MM.1S (cell line): Measurements from ENCODE around the gene EIPR1.

ENCODE experiments used
- DNase-seq: peaks from one replicate; pipeline ENCODE4 v3.0.0-alpha.2; 2015
- H2AFZ ChIP-seq: fragments of 300-600 bp; sonication (generic); 2 replicates; pipeline ENCODE4 v1.6.0; 2016; ENCODE audit warnings: antibody characterized with exemption, low read length
- H3F3A ChIP-seq: fragments of 300-600 bp; sonication (generic); 2 replicates; pipeline ENCODE4 v1.6.1; 2016; ENCODE audit warnings: mild to moderate bottlenecking, antibody characterized with exemption, low read length, moderate library complexity, mixed read lengths; ENCODE audit not compliant: insufficient read depth
- H3K27ac ChIP-seq: fragments of 300-600 bp; sonication (generic); 2 replicates; pipeline ENCODE4 v1.5.1; 2016; ENCODE audit warnings: mild to moderate bottlenecking, low read length
- H3K27me3 ChIP-seq: fragments of 300-600 bp; sonication (generic); replicated peaks from 2 replicates; pipeline ENCODE4 v1.6.0; 2016; ENCODE audit warnings: low read length; ENCODE audit not compliant: insufficient read depth
- H3K36me3 ChIP-seq: fragments of 300-600 bp; sonication (generic); replicated peaks from 2 replicates; pipeline ENCODE4 v1.6.1; 2016; ENCODE audit warnings: mild to moderate bottlenecking, low read length, mixed read lengths; ENCODE audit not compliant: insufficient read depth
- H3K4me1 ChIP-seq: fragments of 300-600 bp; sonication (generic); 2 replicates; pipeline ENCODE4 v1.6.1; 2016; ENCODE audit warnings: low read length, mixed read lengths
- H3K4me2 ChIP-seq: fragments of 300-600 bp; sonication (generic); 2 replicates; pipeline ENCODE4 v1.6.0; 2016; ENCODE audit warnings: low read depth, low read length
- H3K4me3 ChIP-seq: fragments of 300-600 bp; sonication (generic); 2 replicates; pipeline ENCODE4 v1.5.1; 2016; ENCODE audit warnings: low read length, mixed read lengths
- H3K79me2 ChIP-seq: fragments of 300-600 bp; sonication (generic); 2 replicates; pipeline ENCODE4 v1.6.1; 2016; ENCODE audit warnings: mixed run types, low read length, mixed read lengths
- H3K9ac ChIP-seq: fragments of 300-600 bp; sonication (generic); 2 replicates; pipeline ENCODE4 v1.6.1; 2016; ENCODE audit warnings: low read length, mixed read lengths
- H3K9me2 ChIP-seq: fragments of 300-600 bp; sonication (generic); replicated peaks from 2 replicates; pipeline ENCODE4 v1.6.1; 2016; ENCODE audit warnings: mild to moderate bottlenecking, low read length, mixed read lengths; ENCODE audit not compliant: insufficient read depth
- H3K9me3 ChIP-seq: fragments of 300-600 bp; sonication (generic); replicated peaks from 2 replicates; pipeline ENCODE4 v1.6.1; 2016; ENCODE audit warnings: mild to moderate bottlenecking, low read length, mixed read lengths; ENCODE audit not compliant: insufficient read depth
- H4K20me1 ChIP-seq: fragments of 300-600 bp; sonication (generic); 2 replicates; pipeline ENCODE4 v1.6.1; 2016; ENCODE audit warnings: mild to moderate bottlenecking, low read length, moderate library complexity, mixed read lengths; ENCODE audit not compliant: insufficient read depth
- CTCF ChIP-seq: fragments of 300-600 bp; sonication (generic); IDR thresholded peaks from 2 replicates; pipeline ENCODE4 v1.5.1; 2016; ENCODE audit warnings: antibody characterized with exemption, low read length, mixed read lengths
- EZH2 ChIP-seq: fragments of 300-600 bp; sonication (generic); optimal IDR thresholded peaks from 2 replicates; pipeline ENCODE3; 2017; ENCODE audit warnings: low read depth, mild to moderate bottlenecking, antibody characterized with exemption, low read length, mixed read lengths
- EZH2phosphoT487 ChIP-seq: fragments of 300-600 bp; sonication (generic); IDR thresholded peaks from 2 replicates; pipeline ENCODE4 v1.6.1; 2018; ENCODE audit warnings: antibody characterized with exemption, low read length

EIPR1 gene

DNA sequence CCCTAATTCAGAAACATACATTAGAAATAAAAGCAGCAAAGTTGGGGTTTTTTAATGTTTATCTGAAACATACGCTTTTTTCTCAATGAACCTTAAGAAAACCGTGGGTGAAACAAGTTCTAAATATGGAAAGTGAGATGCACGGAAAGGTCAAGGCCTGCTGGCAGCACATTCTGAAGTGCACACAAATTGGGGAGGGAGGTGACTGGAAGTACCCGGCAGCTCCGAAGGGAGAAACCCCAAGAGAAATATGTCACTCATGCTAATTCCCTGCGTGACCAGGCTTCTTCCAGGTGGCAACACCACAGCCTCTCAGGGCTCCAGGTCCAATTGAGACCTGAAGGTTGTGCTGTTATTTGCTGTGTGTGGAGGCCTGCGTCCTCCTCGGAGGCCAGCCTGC, 45.5 kb downstream of the EIPR1 start:
- TF ChIP-seq CTCF, result no peak
- TF ChIP-seq EZH2phosphoT487, result no peak
- no peak for TF ChIP-seq EZH2
- Histone ChIP-seq H4K20me1 (no peaks in the 10 kb centered on the region), H3K9me3 (no peaks in the 10 kb centered on the region), H3K9ac (no peak overlapping the region), H2AFZ (no peak overlapping the region), H3K79me2 (no peaks in the 10 kb centered on the region), H3K4me2 (no peak overlapping the region), H3K36me3 (no peaks in the 10 kb centered on the region), H3K27me3 (no peaks in the 10 kb centered on the region), H3K9me2 (no peaks in the 10 kb centered on the region), H3K27ac (no peak overlapping the region), H3K4me3 (no peak overlapping the region), H3K4me1 (no peaks in the 10 kb centered on the region), H3F3A (no peaks in the 10 kb centered on the region)
- no peak for DNase-seq

DNA sequence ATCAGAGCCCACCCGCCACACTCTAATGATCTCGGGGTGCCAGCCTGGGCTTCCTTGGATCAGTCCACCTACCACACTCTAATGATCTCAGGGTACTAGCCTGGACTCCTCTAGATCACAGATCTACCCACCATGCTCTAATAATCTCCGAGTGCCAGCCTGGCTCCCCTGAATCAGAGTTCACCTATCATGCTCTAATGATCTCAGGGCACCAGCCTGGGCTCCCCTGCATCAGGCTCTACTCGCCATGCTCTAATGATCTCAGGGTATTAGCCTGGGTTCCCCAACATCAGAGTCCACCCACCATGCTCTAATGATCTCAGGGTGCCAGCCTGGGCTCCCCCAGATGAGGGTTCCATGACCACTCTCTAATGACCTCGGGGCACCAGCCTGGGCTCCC, 48.1 kb downstream of the EIPR1 start:
- Histone ChIP-seq H3K4me3 (no peak overlapping the region), H2AFZ (no peak overlapping the region), H3K27ac (no peak overlapping the region), H3K4me2 (no peak overlapping the region), H4K20me1 (no peaks in the 10 kb centered on the region), H3K4me1 (no peaks in the 10 kb centered on the region), H3F3A (no peaks in the 10 kb centered on the region), H3K36me3 (no peaks in the 10 kb centered on the region), H3K9me3 (no peaks in the 10 kb centered on the region), H3K27me3 (no peaks in the 10 kb centered on the region), H3K9me2 (no peaks in the 10 kb centered on the region), H3K9ac (no peak overlapping the region), H3K79me2 (no peaks in the 10 kb centered on the region)
- no peak for DNase-seq
- TF ChIP-seq EZH2phosphoT487 (no peak), CTCF (no peak), EZH2 (no peak)

GRCh38 chr2:3326871-3327270, 50.7 kb downstream of the EIPR1 start:
- Histone ChIP-seq H3K9me3 (no peaks in the 10 kb centered on the region), H3K79me2 (no peaks in the 10 kb centered on the region), H3K4me3 (no peak overlapping the region), H3K36me3 (no peaks in the 10 kb centered on the region), H4K20me1 (no peaks in the 10 kb centered on the region), H2AFZ (no peak overlapping the region), H3K27me3 (no peaks in the 10 kb centered on the region), H3K4me1 (no peaks in the 10 kb centered on the region), H3F3A (no peaks in the 10 kb centered on the region), H3K4me2 (no peak overlapping the region), H3K27ac (no peak overlapping the region), H3K9ac (no peak overlapping the region), H3K9me2 (no peaks in the 10 kb centered on the region)
- DNase-seq, result no peak
- TF ChIP-seq EZH2phosphoT487, result no peak
- no peak for TF ChIP-seq CTCF
- no peak for TF ChIP-seq EZH2

- no peak for DNase-seq
- H3K4me3 ChIP-seq, result no peak overlapping the region
- no peaks in the 10 kb centered on the region for H3F3A ChIP-seq
- H4K20me1 ChIP-seq, result no peaks in the 10 kb centered on the region
- H3K9ac ChIP-seq, result no peak overlapping the region
- H3K4me1 ChIP-seq, result no peaks in the 10 kb centered on the region
- no peaks in the 10 kb centered on the region for H3K79me2 ChIP-seq
- no peak overlapping the region for H3K27ac ChIP-seq
- no peaks in the 10 kb centered on the region for H3K27me3 ChIP-seq
- H2AFZ ChIP-seq, result no peak overlapping the region
- H3K9me3 ChIP-seq, result no peaks in the 10 kb centered on the region
- H3K4me2 ChIP-seq, result no peak overlapping the region
- H3K9me2 ChIP-seq, result no peaks in the 10 kb centered on the region
- TF ChIP-seq EZH2, result no peak
- TF ChIP-seq CTCF, result no peak
- no peak for TF ChIP-seq EZH2phosphoT487
- no peaks in the 10 kb centered on the region for H3K36me3 ChIP-seq
These were observed 51.5 kb downstream of the EIPR1 start for GRCh38 chr2:3326182-3326537.
